Left ventricle myocardium inferior (tissue), 1 donor: Measurements from ENCODE around the gene TSC22D4. TPM values are rescaled to one million over a fixed set of nuclear protein-coding genes. Genes with fewer than 3 reads are reported as not detected.
A peak's percentile ranks its signal among the peaks of the same experiment; 100 is the strongest.

Source experiments
- DNase-seq: peaks from one replicate; pipeline ENCODE4 v3.0.0-alpha.2; 2020
- H3K27ac ChIP-seq: fragments of 200-600 bp; replicated peaks from 2 replicates; pipeline ENCODE4 v1.8.0; 2021
- H3K27me3 ChIP-seq: fragments of 200-600 bp; 2 replicates; pipeline ENCODE4 v1.8.0; 2021; ENCODE audit warnings: low read depth
- H3K36me3 ChIP-seq: fragments of 200-600 bp; 2 replicates; pipeline ENCODE4 v1.8.0; 2021
- H3K4me1 ChIP-seq: fragments of 200-600 bp; 2 replicates; pipeline ENCODE4 v1.8.0; 2021
- H3K4me3 ChIP-seq: fragments of 200-600 bp; 2 replicates; pipeline ENCODE4 v1.8.0; 2021; ENCODE audit warnings: mild to moderate bottlenecking, moderate library complexity
- H3K9me3 ChIP-seq: fragments of 200-600 bp; replicated peaks from 2 replicates; pipeline ENCODE4 v1.8.0; 2021
- CTCF ChIP-seq: fragments of 200-600 bp; IDR thresholded peaks from 2 replicates; pipeline ENCODE4 v1.8.0; 2021; ENCODE audit warnings: antibody characterized with exemption, mild to moderate bottlenecking, borderline replicate concordance
- intact Hi-C: fragments of 100-400 bp; cut with micrococcal nuclease; formaldehyde crosslinking; loops from one replicate; pipeline ENCODE4 v1.11.0; 2022
- total RNA-seq: library from RNA; stranded (reverse); fragmentation: NEBNext Ultra II Directional; extraction: Animal tissue kit (Norgen Biotek cat#: 25700); gene quantifications from one replicate; pipeline ENCODE4 v1.2.1, GENCODE V29; 2021
- donor health status: DM: no; HTN: yes; CAD: no; lungs with severe emphysema.

TSC22D4 gene
- total RNA-seq, 1 donor from 2014 or later: 47.5 TPM

- no peak for DNase-seq
- Histone ChIP-seq H3K27ac (peak overlapping the region; percentile 80), H3K4me1 (peaks cover 75% of the 10 kb centered on the region), H3K36me3 (peaks cover 20% of the 10 kb centered on the region), H3K27me3 (no peaks in the 10 kb centered on the region), H3K9me3 (no peaks in the 10 kb centered on the region), H3K4me3 (peak overlapping the region; percentile 12)
- intact Hi-C loops: loop anchor here (5.0 kb wide), 1 partner anchor 259 kb away; no protein-coding TSS in a partner anchor
- TF ChIP-seq CTCF: no peak
Measured at GRCh38 chr7:100467638-100468373, 11.2 kb downstream of the TSC22D4 start.

GRCh38 chr7:100466653-100467605, 12.1 kb downstream of the TSC22D4 start:
- Histone ChIP-seq H3K4me1 (peaks cover 68% of the 10 kb centered on the region), H3K27me3 (no peaks in the 10 kb centered on the region), H3K27ac (peak overlapping the region; percentile 80), H3K36me3 (peaks cover 18% of the 10 kb centered on the region), H3K9me3 (no peaks in the 10 kb centered on the region), H3K4me3 (peak overlapping the region; percentile 37)
- intact Hi-C loops: loop anchor here (5.0 kb wide), 1 partner anchor 260 kb away; no protein-coding TSS in a partner anchor
- DNase-seq: no peak
- TF ChIP-seq CTCF: no peak

- Histone ChIP-seq H3K36me3 (peaks cover 9% of the 10 kb centered on the region), H3K4me1 (peaks cover 56% of the 10 kb centered on the region), H3K27ac (peak overlapping the region; percentile 80), H3K27me3 (no peaks in the 10 kb centered on the region), H3K9me3 (no peaks in the 10 kb centered on the region), H3K4me3 (peak overlapping the region; percentile 37)
- intact Hi-C loops: loop anchor here (5.0 kb wide), 1 partner anchor 261 kb away; no protein-coding TSS in a partner anchor
- TF ChIP-seq CTCF: peak; percentile 81
- DNase-seq: peak; percentile 80
Measured at GRCh38 chr7:100465702-100466311, 13.2 kb downstream of the TSC22D4 start.

GRCh38 chr7:100465299-100465698, 13.7 kb downstream of the TSC22D4 start:
- intact Hi-C loops: loop anchor here (5.0 kb wide), 1 partner anchor 262 kb away; no protein-coding TSS in a partner anchor
- H3K27ac ChIP-seq: peak overlapping the region; percentile 80
- DNase-seq: no peak
- TF ChIP-seq CTCF: no peak
- H3K9me3 ChIP-seq: no peaks in the 10 kb centered on the region
- peaks cover 54% of the 10 kb centered on the region for H3K4me1 ChIP-seq
- H3K27me3 ChIP-seq: no peaks in the 10 kb centered on the region
- H3K36me3 ChIP-seq: peaks cover 6% of the 10 kb centered on the region
- no peak overlapping the region for H3K4me3 ChIP-seq

- intact Hi-C loops: loop anchor here (5.0 kb wide), 1 partner anchor 263 kb away; no protein-coding TSS in a partner anchor
- H3K27ac ChIP-seq: no peak overlapping the region
- no peak for TF ChIP-seq CTCF
- peaks cover 10% of the 10 kb centered on the region for H3K36me3 ChIP-seq
- no peaks in the 10 kb centered on the region for H3K9me3 ChIP-seq
- no peak overlapping the region for H3K4me3 ChIP-seq
- DNase-seq: no peak
- H3K27me3 ChIP-seq: no peaks in the 10 kb centered on the region
- peaks cover 50% of the 10 kb centered on the region for H3K4me1 ChIP-seq
Measured at GRCh38 chr7:100464791-100465190, 14.2 kb downstream of the TSC22D4 start.
